ENCODE data around the gene GRIK2. TPM values are rescaled to one million over a fixed set of nuclear protein-coding genes. Genes with fewer than 3 reads are reported as not detected.

GRIK2 gene
- polyA plus RNA-seq, 1 of the 3 experiments (the other 2 are of a cell fraction): 0.30 TPM

DNA sequence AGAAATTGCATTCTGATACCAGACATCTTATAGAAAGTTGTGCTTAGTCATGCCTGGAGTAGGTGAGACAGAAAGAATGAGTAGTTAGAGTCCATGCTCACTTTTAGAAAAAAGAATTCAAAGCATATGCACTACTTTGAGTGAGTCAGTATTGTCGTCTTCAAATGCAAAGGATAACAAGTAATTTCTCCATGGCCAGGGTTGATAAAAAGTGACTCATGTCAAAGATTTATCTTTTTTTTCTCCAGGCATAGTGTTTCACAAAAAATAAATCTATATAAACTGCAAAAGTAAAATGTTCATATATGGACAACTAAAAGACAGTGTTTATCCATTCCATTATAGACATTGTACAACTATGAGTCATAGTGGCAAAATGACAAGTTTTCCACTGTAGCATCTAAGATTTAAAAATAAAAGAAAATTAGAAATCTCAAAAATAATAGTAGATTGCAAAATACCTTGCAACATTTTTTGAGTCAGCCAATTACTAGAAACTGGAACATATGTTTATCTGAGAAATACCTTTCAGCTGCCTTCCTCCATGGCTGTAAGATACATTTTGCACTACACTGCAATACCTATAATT lies 329.6 kb downstream of the GRIK2 start (continued):
- no peak for TF ChIP-seq GABPA (IDR thresholded peaks at IDR 0.05; ENCODE audit: low read depth)
- TF ChIP-seq, protein P1, sequence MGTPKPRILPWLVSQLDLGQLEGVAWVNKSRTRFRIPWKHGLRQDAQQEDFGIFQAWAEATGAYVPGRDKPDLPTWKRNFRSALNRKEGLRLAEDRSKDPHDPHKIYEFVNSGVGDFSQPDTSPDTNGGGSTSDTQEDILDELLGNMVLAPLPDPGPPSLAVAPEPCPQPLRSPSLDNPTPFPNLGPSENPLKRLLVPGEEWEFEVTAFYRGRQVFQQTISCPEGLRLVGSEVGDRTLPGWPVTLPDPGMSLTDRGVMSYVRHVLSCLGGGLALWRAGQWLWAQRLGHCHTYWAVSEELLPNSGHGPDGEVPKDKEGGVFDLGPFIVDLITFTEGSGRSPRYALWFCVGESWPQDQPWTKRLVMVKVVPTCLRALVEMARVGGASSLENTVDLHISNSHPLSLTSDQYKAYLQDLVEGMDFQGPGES (IDR thresholded peaks at IDR 0.05; ENCODE audit: low read depth, low read length): no peak
- TF ChIP-seq, protein P2, sequence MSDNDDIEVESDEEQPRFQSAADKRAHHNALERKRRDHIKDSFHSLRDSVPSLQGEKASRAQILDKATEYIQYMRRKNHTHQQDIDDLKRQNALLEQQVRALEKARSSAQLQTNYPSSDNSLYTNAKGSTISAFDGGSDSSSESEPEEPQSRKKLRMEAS (IDR thresholded peaks at IDR 0.05; ENCODE audit: low read depth): 0 out of 2 replicates have a peak, but pooled peaks have one; percentile 27

DNA sequence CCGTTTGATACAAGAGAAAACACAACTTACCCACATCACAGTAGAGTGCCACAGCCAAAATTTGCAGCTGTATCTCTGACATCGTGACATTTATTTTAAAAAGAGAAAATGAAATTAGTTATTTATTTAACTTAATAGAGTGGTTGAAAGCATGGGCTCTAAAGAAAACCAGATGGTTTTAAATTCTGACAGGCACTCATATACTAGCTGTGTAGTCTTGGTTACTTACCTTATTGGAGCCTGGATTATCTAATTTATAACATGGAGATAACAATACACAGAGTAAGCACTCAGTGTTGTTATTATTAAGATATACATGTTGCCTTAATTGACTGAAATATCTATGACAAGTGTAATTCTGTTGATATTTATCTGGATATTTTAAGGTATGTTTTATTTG lies 334.9 kb downstream of the GRIK2 start:
- H3K27me3 ChIP-seq (ENCODE audit: insufficient read depth): no peaks in the 10 kb centered on the region
- WGBS (ENCODE audit: low lambda C conversion rate): 56% methylated on average over 2 of the region's 2 CpGs

DNA sequence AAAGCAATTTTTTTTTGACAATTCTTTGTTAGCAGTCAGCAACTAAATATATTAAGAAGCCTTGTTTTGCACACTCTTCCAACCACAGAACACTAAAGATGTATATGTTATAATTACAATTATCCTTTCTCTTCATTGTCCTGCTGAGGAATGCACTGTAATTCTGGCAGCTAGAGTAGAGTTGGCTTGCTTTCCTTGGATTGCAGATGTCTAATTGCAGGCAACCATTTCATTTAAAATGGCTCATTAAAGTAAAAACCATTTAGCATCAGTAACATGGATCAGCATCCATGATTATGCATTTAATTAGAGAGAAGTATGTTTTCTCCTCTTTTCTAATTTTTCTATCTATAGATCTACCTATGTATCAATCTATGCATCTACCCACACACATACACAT lies 335.4 kb downstream of the GRIK2 start:
- no peaks in the 10 kb centered on the region for H3K9me3 ChIP-seq
- ChIA-PET CTCF (interaction anchor here (0.8 kb wide), 1 partner anchor 195 kb away, joined by 4 read pairs; no protein-coding TSS in a partner anchor), POLR2A (no interaction called here)
- H3K9ac ChIP-seq: no peak overlapping the region
- no peaks in the 10 kb centered on the region for H3K27me3 ChIP-seq (ENCODE audit: insufficient read depth)
- no peak overlapping the region for H3K4me2 ChIP-seq
- H2AFZ ChIP-seq (ENCODE audit: low read depth): no peak overlapping the region
- H3K4me1 ChIP-seq (ENCODE audit: control insufficient read depth in 1 of 2, insufficient read depth in 2 of 2, low read depth in 1 of 2, low read length in 1 of 2): peaks cover 0 to 2% of the 10 kb centered on the region in 2 experiments; a peak in 3 of 4 replicates
- no peak overlapping the region for H3K4me3 ChIP-seq (ENCODE audit: low read depth in 2 of 2, low read length in 1 of 2)
- no peak overlapping the region; a peak in 1 of 4 replicates for H3K27ac ChIP-seq (ENCODE audit: low read depth in 2 of 2, low read length in 1 of 2)
- H3K79me2 ChIP-seq (ENCODE audit: insufficient read depth): no peaks in the 10 kb centered on the region
- H3K9me2 ChIP-seq: no peaks in the 10 kb centered on the region
- no peaks in the 10 kb centered on the region for H3F3A ChIP-seq (replicated peaks; ENCODE audit: insufficient read depth)
- H3K36me3 ChIP-seq (replicated peaks in 1 of 2; ENCODE audit: control insufficient read depth in 1 of 2, insufficient read depth in 2 of 2, low read length in 1 of 2): no peaks in the 10 kb centered on the region
- no peak for DNase-seq
- no peaks in the 10 kb centered on the region for H4K20me1 ChIP-seq (ENCODE audit: insufficient read depth)
- TF ChIP-seq EZH2phosphoT487 (IDR thresholded peaks at IDR 0.05; ENCODE audit: borderline replicate concordance, low read depth) (no peak), NFIC (IDR thresholded peaks at IDR 0.05; ENCODE audit: borderline replicate concordance) (no peak), RXRA (IDR thresholded peaks at IDR 0.05; ENCODE audit: borderline replicate concordance, low read depth) (no peak), ELF1 (IDR thresholded peaks at IDR 0.05) (no peak), SIN3A (IDR thresholded peaks at IDR 0.05; ENCODE audit: borderline replicate concordance, low read depth, low read length) (no peak), JUND (IDR thresholded peaks at IDR 0.05) (no peak), CHD2 (IDR thresholded peaks at IDR 0.05; ENCODE audit: low read length, partially characterized antibody) (no peak), YY1 (IDR thresholded peaks at IDR 0.05; ENCODE audit: low read depth) (no peak), RAD21 (IDR thresholded peaks at IDR 0.05; ENCODE audit: low read length) (no peak), EP300 (IDR thresholded peaks at IDR 0.05; ENCODE audit: borderline replicate concordance in 1 of 2, low read depth in 1 of 2, low read length in 1 of 2) (no peak), FOSL2 (IDR thresholded peaks at IDR 0.05; ENCODE audit: borderline replicate concordance, low read depth) (no peak), TCF12 (IDR thresholded peaks at IDR 0.05) (no peak), SMC3 (IDR thresholded peaks at IDR 0.05; ENCODE audit: low read depth, low read length) (no peak), FOXJ3 (CRISPR knock-in tag; IDR thresholded peaks at IDR 0.05) (no peak)
- TF ChIP-seq, protein P2 (IDR thresholded peaks at IDR 0.05; ENCODE audit: low read depth): no peak
- TF ChIP-seq, protein P3, sequence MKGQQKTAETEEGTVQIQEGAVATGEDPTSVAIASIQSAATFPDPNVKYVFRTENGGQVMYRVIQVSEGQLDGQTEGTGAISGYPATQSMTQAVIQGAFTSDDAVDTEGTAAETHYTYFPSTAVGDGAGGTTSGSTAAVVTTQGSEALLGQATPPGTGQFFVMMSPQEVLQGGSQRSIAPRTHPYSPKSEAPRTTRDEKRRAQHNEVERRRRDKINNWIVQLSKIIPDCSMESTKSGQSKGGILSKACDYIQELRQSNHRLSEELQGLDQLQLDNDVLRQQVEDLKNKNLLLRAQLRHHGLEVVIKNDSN (IDR thresholded peaks at IDR 0.05; ENCODE audit: borderline replicate concordance, low read depth): no peak
- TF ChIP-seq, protein P4, sequence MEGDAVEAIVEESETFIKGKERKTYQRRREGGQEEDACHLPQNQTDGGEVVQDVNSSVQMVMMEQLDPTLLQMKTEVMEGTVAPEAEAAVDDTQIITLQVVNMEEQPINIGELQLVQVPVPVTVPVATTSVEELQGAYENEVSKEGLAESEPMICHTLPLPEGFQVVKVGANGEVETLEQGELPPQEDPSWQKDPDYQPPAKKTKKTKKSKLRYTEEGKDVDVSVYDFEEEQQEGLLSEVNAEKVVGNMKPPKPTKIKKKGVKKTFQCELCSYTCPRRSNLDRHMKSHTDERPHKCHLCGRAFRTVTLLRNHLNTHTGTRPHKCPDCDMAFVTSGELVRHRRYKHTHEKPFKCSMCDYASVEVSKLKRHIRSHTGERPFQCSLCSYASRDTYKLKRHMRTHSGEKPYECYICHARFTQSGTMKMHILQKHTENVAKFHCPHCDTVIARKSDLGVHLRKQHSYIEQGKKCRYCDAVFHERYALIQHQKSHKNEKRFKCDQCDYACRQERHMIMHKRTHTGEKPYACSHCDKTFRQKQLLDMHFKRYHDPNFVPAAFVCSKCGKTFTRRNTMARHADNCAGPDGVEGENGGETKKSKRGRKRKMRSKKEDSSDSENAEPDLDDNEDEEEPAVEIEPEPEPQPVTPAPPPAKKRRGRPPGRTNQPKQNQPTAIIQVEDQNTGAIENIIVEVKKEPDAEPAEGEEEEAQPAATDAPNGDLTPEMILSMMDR (IDR thresholded peaks at IDR 0.05): no peak

More for the DNA sequence above, 334.9 kb downstream of the GRIK2 start:
- H3K4me3 ChIP-seq (ENCODE audit: low read depth in 2 of 2, low read length in 1 of 2): no peak overlapping the region
- peaks cover 2% of the 10 kb centered on the region for H3F3A ChIP-seq (replicated peaks; ENCODE audit: insufficient read depth)
- H3K27ac ChIP-seq (ENCODE audit: low read depth in 2 of 2, low read length in 1 of 2): no peak overlapping the region; a peak in 1 of 4 replicates
- no peaks in the 10 kb centered on the region for H3K9me2 ChIP-seq
- H3K9ac ChIP-seq: no peak overlapping the region
- ChIA-PET CTCF (interaction anchor here (0.8 kb wide), 1 partner anchor 195 kb away, joined by 4 read pairs; no protein-coding TSS in a partner anchor), POLR2A (no interaction called here)
- TF ChIP-seq EP300 (IDR thresholded peaks at IDR 0.05; ENCODE audit: borderline replicate concordance in 1 of 2, low read depth in 1 of 2, low read length in 1 of 2) (peak in 1 of 2 experiments; percentile 64; a peak in 2 of 4 replicates), TCF12 (IDR thresholded peaks at IDR 0.05) (0 out of 2 replicates have a peak, but pooled peaks have one; percentile 4), TEAD4 (IDR thresholded peaks at IDR 0.05; ENCODE audit: borderline replicate concordance, insufficient read depth) (no peak)
- TF ChIP-seq, protein P5, sequence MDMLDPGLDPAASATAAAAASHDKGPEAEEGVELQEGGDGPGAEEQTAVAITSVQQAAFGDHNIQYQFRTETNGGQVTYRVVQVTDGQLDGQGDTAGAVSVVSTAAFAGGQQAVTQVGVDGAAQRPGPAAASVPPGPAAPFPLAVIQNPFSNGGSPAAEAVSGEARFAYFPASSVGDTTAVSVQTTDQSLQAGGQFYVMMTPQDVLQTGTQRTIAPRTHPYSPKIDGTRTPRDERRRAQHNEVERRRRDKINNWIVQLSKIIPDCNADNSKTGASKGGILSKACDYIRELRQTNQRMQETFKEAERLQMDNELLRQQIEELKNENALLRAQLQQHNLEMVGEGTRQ (IDR thresholded peaks at IDR 0.05; ENCODE audit: borderline replicate concordance, low read depth, low read length): no peak
- no peaks in the 10 kb centered on the region for H4K20me1 ChIP-seq (ENCODE audit: insufficient read depth)
- DNase-seq: no peak
- H3K79me2 ChIP-seq (ENCODE audit: insufficient read depth): no peaks in the 10 kb centered on the region
- H3K36me3 ChIP-seq (replicated peaks in 1 of 2; ENCODE audit: control insufficient read depth in 1 of 2, insufficient read depth in 2 of 2, low read length in 1 of 2): no peaks in the 10 kb centered on the region
- H3K4me1 ChIP-seq (ENCODE audit: control insufficient read depth in 1 of 2, insufficient read depth in 2 of 2, low read depth in 1 of 2, low read length in 1 of 2): peaks cover 0 to 2% of the 10 kb centered on the region in 2 experiments; a peak in 3 of 4 replicates
- H3K9me3 ChIP-seq: no peaks in the 10 kb centered on the region
- H3K4me2 ChIP-seq: no peak overlapping the region
- no peak overlapping the region for H2AFZ ChIP-seq (ENCODE audit: low read depth)
